HG03571 (cell line): Measurements from ENCODE around the gene ABCC8.

Experiments
- ATAC-seq: cut with Tn5 transposase; IDR thresholded peaks from one replicate; pipeline ENCODE4 v1.9.1; 2021; ENCODE audit not compliant: unreplicated experiment

The ABCC8 gene

DNA sequence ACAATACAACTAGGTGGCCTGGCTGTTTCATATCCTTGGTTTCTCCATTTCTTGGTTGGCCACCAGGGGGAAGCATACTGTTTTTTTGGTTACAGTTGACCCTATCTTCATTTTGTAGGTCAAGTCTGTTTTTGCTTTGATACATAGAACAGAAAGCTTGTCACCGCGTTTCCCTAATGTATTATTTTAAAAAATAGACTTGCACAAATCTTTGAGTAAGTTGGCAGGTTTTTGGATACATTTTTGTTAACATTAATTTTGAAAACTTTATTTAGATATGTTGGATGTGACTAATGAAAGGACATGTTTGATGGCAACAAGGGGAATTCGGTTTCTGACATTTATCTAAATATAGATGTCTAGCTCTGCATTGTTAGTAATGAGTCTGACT is 122.0 kb downstream of the ABCC8 start:
- no peak for ATAC-seq

DNA sequence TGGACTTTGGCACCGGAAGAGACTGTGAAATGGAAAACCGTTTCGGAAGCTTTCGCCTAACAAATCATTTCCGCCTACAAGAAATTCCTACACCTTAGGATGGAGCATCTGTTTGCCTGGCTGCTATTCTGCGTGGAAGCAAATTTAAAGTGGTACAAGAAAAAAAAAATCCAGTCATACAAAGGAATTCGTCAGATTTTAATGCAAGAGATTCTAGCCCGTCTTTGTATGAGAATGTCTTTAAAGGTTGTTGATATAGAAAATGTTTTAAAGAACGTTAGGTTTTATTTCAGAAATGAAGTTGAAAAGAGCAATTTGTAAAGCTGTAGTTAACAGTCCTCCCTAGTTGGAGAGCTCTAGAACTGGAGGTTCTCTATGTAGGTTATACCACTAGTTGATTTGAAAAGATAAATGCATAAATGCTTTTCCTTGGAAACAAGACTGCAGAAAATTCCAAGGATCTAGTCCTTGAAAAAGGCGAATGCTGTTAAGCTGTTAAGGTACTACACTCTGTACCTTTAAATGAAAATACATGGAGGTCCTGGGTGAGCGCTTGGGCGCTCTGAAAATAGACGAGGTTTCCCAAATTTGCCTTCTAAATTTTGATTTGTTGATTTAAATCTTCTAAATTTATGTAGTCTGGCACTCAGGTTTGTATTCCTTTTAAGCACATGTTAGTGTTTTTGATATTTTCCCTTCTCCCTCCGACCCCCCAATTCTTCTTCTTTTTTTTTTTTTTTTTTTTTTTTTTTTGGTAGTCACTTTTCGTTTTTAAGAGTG is 122.6 kb downstream of the ABCC8 start:
- no peak for ATAC-seq

DNA sequence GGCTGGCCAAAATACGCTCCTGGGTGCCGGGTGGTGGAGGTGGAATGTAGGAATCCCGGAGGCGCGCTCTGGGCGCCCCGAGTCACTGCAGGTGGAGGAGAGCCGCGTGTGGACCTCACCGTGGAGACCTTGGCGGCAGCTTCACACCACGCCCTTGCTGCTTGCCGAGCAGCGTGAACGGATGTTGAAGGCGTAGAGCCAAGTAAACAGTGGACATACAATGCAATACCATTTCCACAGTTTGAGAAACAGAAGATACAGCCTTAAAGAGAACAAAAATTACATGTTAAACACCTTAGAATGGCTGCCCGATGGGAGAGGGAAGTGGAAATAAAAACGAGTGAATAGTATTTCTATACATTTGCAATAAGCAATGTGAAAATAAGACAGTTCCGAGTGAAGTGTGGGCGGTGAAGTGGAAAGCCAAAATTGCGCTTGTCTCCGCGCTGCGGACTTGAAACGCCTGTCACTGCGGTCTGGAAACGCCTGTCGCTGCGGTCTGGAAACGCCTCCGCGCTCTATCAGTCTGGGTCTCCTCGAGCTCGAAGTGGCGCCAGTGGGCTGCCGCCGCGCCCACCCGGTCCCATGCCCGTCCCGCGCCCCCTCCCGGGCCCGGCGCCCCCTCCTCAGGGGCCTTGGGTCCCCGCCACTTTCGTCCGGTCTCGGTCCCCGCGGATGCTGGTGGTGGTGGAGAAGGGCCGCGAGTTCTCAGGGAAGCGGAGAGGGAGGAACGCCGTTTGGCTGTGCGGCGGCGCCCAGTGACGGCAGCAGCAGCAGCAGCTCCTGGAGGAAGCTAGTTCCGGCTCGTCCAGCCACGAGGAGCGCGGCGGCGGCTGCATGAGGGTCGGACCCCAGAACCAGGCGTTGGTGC is 123.5 kb downstream of the ABCC8 start:
- peak; percentile 39 for ATAC-seq

DNA sequence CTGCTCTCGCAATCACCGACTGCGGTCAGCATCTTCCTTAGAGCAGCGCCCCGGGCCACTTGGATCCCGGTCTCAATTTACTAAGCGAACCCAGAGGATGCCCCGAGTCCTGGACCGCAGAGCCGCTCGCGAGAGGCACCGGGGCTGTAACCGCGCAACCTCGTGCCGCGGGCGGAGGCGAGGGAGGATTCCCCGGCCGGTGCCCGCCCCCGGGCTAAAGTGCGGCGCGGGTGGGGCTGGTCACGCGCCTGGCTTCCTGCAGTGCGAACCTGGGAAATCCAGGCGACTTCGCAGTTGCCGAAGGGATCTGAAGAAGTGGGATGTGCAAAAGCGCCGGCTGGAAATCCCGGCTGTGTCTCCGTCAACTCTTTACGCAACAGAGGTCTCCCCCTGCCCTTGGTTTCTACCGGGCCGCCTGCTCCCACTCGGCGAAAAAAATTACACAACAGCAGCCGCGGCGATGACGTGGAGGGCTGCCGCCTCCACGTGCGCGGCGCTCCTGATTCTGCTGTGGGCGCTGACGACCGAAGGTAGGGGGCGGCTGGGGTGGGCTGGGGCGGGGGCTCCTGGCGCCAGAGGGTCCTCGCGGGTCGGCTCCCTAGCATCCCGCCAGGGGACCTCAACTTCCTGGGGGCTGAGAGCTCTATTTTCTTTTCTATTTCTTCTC is 125.0 kb downstream of the ABCC8 start, which contains the start of gene NCR3LG1:
Gene NCR3LG1 (plus strand): TSS at position 291 of the 667 bp plus-strand sequence. CDS start 170 bp downstream, at position 461.
- ATAC-seq = no peak

DNA sequence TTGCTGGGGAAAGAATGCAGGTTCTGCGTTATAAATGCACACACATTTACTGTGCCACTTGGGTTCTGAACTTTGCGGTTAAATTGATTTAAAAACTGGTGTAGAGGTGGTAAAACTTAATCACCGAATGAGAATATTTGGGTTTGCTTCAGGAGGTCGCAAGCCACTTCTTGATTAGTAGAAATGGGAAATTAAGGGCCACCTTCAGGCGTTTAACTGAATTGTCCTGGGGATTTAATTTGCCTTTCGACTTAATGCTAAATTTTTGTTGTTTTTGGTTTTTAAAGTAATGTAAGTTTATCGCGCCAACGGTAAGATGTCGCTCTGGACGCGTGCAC is 125.5 kb downstream of the ABCC8 start:
- no peak for ATAC-seq

DNA sequence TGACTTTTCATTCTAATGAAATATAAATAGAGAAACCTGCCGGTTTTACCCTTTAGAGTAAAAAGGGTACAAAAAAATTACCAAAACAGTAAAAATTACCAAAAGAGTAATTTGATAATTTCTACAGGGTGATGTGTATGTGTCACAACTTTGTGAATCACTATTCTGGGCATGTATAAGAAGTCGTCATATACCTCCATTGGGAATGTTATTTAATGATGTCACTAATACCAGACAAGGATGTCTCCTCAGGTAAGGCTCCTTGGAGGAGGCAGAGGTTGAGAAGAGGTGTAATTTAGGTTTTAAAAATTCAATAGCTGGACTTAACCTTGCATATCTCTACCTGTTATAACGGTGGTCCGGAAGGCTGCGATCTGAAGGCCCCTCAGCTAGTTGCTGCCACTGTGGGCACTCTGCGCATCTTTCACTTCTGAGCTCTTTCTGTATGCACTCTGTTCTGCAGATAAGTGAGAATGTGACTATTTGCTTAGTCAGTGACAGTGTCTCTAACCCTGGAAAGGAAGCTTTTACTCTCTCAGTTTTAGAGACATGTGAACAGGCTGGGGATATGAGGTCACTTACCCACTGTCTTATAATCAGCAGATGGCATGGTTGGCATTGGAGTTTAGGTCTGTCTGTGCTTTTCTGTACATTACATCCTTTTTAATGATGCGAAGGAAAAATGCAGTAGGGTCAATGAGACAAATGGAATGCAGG is 126.0 kb downstream of the ABCC8 start:
- no peak for ATAC-seq

DNA sequence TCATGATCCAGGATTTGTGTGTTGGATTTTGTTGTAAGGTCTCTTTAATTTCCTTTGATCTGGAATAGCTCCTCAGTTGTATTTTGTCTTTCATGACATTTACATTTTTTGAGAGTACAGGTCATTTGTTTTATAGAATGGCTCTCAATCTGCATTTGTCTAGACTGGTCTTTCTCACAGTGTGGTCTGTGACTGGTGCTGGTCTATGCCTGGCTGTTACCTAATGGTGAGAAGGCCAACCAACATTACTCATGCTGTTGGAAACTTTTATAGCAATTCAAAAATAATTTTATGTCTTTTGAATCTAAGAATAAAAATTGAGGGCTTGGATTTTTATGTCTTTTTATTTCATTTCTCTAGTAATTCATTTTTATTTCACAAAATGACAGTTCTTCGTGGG is 129.0 kb downstream of the ABCC8 start:
- ATAC-seq = no peak

DNA sequence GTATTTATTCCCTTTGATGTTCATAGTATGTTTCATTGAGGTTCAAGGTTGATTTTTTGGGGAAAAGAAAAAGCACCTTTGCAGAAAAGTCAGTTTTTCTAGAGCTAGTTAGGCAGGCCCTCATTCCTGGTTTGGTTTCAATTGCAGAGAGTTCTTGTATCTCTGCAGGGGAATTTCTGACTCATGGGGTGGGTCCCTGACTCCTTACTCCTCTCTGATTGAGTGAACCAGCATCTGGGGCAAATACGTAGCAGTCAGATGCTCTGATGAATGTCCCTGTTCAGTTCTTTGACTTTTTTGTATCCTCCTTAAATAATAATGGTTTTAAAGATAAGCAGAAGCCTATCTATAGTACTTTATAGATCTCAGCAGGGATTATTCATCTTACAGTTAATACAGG is 132.7 kb downstream of the ABCC8 start:
- no peak for ATAC-seq

DNA sequence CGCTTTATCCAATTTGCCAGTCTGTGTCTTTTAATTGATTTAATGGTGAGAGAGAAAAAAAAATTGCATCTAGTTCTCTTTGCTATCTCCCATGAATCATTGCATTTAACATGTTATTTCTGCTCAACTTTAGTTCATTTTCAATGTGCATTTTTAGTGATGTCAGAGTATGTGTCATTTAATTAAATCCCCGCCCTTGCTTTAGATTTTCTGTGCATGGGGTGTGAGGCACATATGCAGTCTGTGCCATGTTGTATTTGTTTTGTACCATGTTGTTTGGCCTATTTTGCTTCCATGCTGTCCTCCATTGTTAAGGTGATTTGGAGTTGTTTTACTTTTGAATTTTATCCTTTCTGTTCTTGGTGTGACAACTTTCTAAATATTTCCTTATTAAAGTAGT is 133.4 kb downstream of the ABCC8 start:
- no peak for ATAC-seq
